AG08395 (cell line): ENCODE data around the gene PTPRN2.
"Not testable (repeated sequence)": the region's sequence is repeated elsewhere in the genome, so short reads cannot be mapped to it uniquely, and the experiment has no call there.

ENCODE experiments used
- DNase-seq: peaks from one replicate; pipeline ENCODE4 v3.0.0; 2012; ENCODE audit warnings: mixed read lengths, low spot score

PTPRN2 gene

GRCh38 chr7:158467562-158467961 lies 120.1 kb downstream of the PTPRN2 start:
- DNase-seq = no peak

GRCh38 chr7:158463317-158463716 lies 124.3 kb downstream of the PTPRN2 start:
- no peak for DNase-seq

DNA sequence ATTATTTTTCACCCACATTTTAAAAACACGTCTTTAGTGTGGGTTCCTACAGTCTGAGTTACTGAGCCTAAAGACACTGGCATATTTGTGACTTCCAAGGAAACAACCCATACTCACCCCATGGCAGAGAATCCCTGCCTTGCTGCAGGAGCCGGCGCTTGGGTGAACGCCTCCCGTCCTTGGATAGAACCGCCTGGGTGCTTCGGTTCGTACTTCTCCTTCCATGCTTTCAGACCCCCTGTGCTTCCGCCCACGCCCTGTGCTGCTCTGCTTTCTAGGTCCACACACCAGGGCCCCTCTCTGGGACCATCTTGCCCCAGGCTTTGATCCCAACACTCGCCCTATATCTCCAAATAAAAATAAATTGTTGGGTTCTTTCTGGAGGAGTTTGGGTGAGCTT lies 125.8 kb downstream of the PTPRN2 start:
- no peak for DNase-seq

GRCh38 chr7:158460665-158461064 lies 127.0 kb downstream of the PTPRN2 start:
- DNase-seq = no peak

DNA sequence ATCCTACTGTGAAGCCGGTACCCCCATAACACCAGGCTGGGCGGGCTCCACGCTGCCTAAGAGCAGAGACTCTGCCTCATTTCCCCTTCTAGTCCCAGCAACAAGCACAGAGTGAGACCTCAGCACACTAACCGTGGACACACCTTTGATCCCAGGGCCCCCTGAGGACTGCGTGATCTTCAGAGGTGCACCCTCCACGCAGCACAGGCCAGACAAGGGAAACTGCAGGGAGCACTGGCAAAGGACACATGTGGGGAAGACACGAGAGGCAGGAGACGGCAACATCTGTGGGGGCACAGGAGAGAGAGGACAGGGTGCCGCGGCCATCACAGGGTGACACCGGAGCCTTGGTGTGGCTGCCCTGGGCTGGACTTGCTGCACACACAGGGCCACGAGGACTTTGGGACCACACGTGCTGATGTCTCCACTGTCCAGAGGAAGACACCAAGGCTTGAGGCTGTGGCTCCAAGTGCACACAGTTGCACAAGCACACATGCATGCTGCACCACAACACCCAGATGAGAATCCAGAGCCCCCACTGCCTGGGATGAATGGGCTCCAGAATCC lies 128.8 kb downstream of the PTPRN2 start:
- no peak for DNase-seq

DNA sequence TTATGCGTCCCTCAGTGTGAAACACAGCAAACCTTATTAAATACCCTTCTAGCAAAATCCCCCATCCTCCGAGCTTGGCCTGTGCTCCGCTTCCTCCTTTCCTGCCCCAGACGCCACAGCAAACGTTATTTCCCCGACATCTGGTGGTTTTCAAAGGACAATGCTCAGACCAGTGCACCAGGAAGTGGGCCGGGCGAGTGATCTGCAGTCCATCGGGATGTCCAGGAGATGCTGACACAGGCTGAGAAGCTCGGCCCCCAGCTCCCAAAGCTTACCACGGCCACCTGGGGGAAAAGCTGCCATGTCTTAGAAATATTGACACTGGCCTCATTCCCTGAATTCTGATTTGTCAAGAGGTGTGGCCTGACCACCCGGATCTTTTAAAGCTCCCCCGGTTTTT lies 129.5 kb downstream of the PTPRN2 start:
- no peak for DNase-seq

DNA sequence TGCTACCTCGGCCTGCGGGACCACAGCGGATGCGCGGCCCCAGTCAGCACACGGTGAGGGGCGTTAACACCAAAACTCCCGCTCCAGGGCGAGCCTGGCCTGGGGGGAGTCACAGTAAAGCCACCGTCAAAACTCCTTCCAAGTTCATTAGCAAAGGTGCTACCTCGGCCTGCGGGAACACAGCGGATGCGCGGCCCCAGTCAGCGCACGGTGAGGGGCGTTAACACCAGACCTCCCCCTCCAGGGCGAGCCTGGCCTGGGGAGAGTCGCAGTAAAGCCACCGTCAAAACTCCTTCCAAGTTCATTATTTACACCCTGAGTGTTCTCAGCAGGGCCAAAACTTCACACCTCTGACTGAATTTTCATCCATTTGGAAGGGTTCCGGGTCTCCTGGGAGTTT lies 130.0 kb downstream of the PTPRN2 start:
- not testable (repeated sequence) for DNase-seq

DNA sequence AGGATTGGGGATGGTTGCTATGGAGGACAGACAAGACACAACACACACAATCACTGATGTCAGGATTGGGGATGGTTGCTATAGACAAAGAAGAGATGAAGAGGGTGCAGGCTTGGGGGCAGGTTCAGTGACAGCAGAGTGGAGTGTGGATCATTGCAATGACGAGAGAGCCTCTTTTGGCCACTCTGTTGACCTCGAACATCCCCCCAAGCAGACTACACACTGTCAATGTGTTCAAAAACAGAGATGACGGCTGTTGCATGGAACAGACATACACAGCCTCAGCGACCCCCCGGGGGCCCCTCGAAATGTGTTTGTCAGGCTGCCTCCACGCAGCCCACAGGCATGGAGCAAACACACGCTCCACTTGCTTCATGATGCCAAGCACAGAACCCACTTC lies 133.0 kb downstream of the PTPRN2 start:
- DNase-seq = no peak

DNA sequence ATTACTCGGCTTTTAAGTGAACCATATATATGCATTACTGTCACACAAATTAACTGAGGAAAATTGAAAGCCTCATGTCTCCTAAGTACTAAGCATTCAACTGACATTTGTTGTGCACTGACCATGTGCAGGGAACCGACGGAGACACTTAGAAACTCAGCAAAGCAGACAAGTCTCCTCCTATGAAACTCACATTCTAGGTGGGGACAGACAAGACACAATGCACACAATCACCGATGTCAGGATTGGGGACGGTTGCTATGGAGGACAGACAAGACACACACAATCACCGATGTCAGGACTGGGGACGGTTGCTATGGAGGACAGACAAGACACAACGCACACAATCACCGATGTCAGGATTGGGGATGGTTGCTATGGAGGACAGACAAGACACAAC lies 134.0 kb downstream of the PTPRN2 start:
- DNase-seq = no peak

DNA sequence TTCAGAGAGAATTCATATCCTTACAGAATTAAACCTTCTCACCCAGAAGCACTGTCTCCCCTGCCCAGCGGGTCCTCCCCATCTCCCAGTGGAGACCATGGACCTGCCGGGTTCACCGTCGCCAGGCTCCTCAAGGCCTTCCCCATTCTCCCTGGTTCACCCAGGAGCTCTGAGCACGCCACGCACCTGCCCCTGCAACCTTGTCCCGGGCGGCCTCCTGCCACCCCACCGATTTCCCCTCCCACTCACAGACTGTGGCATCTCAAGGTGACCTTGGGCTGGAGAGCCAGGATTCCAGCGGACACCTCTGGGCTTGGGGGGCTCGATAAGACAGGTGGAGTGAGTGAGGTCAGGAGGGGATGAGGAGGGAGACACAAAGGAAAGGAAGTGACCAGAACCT lies 135.3 kb downstream of the PTPRN2 start:
- DNase-seq = no peak

- no peak for DNase-seq
These were observed 137.0 kb downstream of the PTPRN2 start for GRCh38 chr7:158450476-158451124.

DNA sequence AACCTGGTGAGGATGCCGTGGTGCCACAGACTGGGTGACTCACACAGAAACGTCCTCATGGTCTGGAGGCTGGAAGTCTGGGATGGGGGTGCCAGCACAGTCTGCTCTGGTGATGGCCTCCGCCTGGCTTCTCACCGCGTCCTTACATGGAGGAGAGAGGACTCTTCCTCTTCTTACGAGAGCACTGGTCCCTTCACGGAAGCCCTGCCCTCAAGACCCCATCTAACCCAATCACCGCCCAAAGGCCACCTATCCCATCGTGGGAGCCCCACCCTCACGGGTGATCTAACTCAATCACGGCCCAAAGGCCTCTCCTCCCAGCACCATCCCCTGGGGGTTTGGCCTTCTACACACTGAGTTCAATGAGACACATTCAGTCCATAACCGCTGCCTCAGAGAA lies 137.7 kb downstream of the PTPRN2 start:
- DNase-seq = no peak

GRCh38 chr7:158449266-158449665 lies 138.4 kb downstream of the PTPRN2 start:
- DNase-seq = no peak

DNA sequence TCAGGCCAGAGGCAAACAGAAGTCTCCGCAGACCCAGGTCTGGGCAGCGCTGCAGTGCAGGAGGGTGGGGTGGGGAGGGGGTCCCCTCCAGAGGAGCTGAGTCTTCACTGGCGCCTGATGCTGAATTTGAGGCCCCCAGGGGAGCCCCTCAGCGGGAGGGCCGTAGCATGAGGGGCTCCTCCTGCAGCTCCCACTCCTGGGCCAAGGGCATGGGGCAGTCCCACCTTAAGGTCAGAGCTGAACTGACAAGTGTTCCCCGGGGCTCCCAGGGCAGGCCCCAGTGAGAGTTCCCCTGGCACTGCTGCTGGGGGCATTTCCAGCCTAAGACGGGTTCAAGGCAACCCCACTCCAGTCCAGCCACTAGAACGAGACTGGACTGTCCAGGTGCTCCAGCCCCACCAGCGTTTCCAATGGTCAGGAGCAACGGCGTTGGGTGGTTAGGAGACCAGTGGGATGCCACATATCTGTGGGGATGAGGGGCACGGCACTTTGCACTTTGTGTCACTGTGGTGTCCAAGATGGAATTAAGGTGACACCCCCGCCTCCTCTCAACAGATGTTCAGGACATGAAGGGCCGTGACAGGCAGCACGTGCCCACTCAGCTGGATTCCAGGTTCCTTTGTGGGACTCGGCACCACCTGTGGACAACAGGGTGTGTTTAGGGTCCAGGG lies 139.1 kb downstream of the PTPRN2 start:
- DNase-seq = no peak

DNA sequence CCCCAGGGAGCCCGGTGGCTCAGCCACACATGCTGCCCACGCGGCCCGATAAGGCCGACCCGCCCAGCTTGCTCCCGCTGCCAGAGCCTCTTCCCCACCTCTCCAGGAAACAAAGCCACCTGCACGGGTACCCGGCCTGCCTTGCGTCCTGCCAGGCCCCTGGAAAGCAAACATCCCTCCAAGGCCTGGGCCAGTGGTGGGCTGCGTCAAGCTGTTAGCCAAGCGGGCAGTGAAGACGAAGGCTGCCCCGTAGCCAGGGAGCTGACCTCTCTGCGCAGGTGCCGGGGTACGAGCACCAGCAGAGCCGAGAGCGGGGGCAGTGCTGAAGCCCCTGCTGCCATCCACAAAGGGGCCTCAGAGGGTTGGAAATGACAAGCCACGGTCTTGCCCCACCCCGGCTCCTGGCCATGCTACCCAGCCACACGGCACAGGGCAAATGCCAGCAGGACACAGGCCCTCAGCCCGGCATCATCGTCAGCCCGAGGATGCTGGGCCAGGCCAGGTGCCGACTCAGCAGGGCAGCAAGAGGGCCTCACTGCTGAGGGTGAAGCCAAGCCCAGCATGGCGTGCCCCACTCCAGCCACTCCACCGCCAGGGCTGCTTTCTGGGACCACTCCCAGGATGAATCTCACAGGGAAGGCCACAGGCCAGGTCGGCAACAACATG lies 140.0 kb downstream of the PTPRN2 start:
- DNase-seq = no peak

DNA sequence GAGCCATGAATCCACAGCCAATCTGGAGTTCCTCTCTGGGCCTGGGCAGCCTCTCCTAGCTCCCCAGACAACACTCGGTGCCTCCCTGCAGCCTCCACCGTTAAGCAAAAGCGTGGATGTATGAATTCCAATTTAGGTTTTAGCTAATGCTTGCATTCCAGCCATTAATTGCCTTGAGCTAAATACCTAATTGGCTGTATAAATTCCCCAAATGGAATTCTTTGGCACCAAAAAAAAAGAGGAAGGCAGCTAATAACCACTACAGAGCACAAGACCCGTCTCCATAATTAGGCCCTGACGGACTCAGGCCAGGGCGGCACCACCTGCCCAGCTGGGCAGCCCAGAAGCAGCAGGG lies 140.5 kb downstream of the PTPRN2 start:
- DNase-seq = no peak

- no peak for DNase-seq
These were observed 140.9 kb downstream of the PTPRN2 start for GRCh38 chr7:158446706-158447105.

DNA sequence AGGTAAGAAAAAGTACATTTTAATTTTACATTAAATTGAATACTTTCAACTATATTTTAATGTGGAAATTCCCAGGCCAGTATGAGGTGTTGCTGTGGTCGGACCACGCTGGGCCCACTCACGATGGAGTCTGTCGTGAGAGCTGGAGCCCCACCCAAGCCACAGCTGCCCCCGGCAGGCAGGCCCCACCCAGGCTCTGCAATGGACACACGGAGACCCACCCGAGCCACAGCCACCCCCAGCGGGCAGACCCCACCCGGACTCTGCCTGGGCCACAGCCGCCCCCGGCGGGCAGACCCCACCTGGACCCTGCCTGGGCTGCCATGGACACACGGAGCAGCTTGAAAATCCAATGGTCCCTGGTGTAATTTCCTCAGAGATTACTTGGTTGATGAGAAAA lies 141.3 kb downstream of the PTPRN2 start:
- no peak for DNase-seq

- no peak for DNase-seq
These were observed 142.0 kb downstream of the PTPRN2 start for GRCh38 chr7:158445421-158446175.

DNA sequence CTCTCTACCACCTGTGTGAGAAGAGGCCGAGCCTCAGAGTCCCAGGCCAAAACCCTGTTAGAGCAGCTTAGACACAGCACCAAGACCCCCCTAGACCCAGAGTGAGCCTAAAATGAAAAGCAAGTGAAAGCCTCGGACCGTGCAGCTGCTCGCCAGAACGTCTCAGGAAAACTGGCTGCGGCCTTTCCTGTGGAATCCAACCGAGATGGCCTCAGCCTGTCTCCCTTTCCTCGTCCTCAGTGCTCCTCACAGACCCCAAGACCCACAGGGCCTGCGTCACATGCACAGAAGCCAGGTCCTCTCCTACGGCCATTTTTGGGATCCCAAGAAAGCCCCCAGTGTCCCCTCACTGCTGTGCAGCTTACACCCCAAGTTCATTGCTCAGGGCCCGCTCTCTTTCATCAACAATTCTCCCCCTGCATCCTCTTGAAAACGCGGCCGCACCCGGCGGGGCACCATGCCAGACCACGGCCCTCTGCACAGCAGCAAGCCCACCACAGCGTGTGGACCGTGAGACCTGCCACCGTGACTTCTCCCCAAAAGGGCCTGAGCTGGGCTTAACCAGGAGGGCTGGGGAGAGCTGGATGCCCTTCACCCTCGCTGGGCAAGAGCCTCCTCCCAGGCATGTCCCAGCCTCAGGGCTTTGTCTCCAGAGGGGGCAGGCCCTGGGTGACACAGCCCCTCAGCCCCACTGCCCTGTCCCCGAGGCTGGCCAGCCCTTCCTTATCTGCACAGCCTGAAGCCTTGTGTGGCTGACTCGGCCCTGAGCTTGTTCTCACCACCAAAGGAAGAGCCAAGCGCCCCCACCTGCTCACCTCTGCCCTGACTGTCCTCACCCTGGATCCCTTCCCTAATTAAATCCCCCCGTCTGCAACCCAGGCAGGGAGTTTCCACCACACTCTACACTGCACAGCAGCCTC lies 142.9 kb downstream of the PTPRN2 start:
- DNase-seq = no peak

GRCh38 chr7:158443688-158444483 lies 143.7 kb downstream of the PTPRN2 start:
- DNase-seq = no peak
